ENCODE measurements around the gene MEGF6. TPM values are rescaled to one million over a fixed set of nuclear protein-coding genes. Genes with fewer than 3 reads are reported as not detected.

MEGF6 gene
- total RNA-seq, 1 donor from 2014 or later = 57.1 TPM

GRCh38 chr1:3579626-3580025, 31.7 kb downstream of the MEGF6 start:
- TF ChIP-seq, protein P1, sequence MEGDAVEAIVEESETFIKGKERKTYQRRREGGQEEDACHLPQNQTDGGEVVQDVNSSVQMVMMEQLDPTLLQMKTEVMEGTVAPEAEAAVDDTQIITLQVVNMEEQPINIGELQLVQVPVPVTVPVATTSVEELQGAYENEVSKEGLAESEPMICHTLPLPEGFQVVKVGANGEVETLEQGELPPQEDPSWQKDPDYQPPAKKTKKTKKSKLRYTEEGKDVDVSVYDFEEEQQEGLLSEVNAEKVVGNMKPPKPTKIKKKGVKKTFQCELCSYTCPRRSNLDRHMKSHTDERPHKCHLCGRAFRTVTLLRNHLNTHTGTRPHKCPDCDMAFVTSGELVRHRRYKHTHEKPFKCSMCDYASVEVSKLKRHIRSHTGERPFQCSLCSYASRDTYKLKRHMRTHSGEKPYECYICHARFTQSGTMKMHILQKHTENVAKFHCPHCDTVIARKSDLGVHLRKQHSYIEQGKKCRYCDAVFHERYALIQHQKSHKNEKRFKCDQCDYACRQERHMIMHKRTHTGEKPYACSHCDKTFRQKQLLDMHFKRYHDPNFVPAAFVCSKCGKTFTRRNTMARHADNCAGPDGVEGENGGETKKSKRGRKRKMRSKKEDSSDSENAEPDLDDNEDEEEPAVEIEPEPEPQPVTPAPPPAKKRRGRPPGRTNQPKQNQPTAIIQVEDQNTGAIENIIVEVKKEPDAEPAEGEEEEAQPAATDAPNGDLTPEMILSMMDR (IDR thresholded peaks at IDR 0.05) = no peak
- Histone ChIP-seq H3K9me3 (no peaks in the 10 kb centered on the region), H3K27me3 (ENCODE audit: low read depth) (no peaks in the 10 kb centered on the region), H3K36me3 (no peaks in the 10 kb centered on the region), H3K27ac (no peak overlapping the region), H3K4me3 (no peak overlapping the region), H3K4me1 (peaks cover 5% of the 10 kb centered on the region)
- ATAC-seq (no peak), DNase-seq (no peak)
- intact Hi-C loops (cut with DNase I) = no loop called here

GRCh38 chr1:3578906-3579305, 32.4 kb downstream of the MEGF6 start:
- DNase-seq = no peak
- intact Hi-C loops (cut with DNase I) = no loop called here
- H3K27ac ChIP-seq = no peak overlapping the region
- no peak overlapping the region for H3K4me3 ChIP-seq
- no peaks in the 10 kb centered on the region for H3K36me3 ChIP-seq
- no peaks in the 10 kb centered on the region for H3K9me3 ChIP-seq
- H3K27me3 ChIP-seq (ENCODE audit: low read depth) = no peaks in the 10 kb centered on the region
- no peak for ATAC-seq
- TF ChIP-seq, protein P1 (IDR thresholded peaks at IDR 0.05) = no peak
- peaks cover 6% of the 10 kb centered on the region for H3K4me1 ChIP-seq

DNA sequence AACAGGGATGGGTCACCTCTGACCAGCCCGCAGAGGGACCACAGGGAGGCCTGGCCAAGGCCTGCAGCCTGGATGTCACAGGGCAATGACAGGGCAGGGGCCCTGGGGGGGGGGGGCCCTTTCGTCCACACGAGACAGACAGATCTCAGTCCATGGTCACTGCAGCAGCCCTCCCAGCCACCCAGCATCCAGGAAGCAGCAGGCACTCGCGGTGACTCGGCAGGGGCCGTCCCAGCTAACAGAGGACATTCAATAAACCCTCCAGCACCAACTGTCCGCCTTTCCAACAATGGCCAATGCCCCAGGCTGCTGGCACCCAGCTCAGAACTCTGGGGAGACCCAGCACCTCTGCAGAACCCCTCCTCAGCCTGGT, 32.9 kb downstream of the MEGF6 start:
- intact Hi-C loops (cut with DNase I) = no loop called here
- Histone ChIP-seq H3K4me3 (no peak overlapping the region), H3K36me3 (no peaks in the 10 kb centered on the region), H3K27me3 (ENCODE audit: low read depth) (no peaks in the 10 kb centered on the region), H3K27ac (no peak overlapping the region), H3K4me1 (peaks cover 11% of the 10 kb centered on the region), H3K9me3 (no peaks in the 10 kb centered on the region)
- TF ChIP-seq, protein P1 (IDR thresholded peaks at IDR 0.05) = no peak
- no peak for ATAC-seq
- DNase-seq = no peak

DNA sequence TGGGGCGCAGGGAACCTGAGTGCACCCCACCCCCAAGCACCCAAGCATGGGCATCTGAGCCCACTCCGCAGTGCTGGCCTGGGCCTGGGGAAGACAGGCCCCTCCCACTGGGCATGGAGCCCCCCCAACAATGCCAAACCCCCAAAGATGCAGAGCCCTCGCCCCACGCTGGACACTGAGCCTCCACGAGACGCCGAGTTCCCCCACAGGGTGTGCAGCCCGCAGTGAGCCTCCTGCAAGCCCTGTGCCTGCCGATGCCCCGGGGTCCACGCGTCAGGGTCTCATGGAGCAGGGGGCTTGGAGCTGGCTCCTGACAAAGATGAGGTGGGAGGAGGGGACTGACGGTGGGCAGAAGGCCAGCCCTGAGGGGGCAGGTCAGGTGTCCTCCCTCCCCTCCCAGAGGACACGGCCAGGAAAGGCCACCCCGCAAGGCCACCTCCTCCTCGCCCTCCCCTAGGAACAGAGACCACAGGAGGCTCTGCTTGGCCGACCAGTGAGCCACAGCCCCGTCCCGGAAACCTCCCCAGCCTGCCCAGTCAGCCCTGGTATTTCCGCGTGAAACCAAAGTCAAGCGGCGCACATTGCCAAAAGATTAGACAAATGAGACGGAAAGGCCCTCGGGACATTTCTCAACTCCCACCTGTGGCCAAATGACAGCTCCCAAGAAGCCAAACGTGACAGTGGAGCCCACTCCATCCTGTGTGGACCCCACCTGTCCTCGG, 33.4 kb downstream of the MEGF6 start:
- H3K4me3 ChIP-seq = no peak overlapping the region
- peaks cover 15% of the 10 kb centered on the region for H3K4me1 ChIP-seq
- no peaks in the 10 kb centered on the region for H3K27me3 ChIP-seq (ENCODE audit: low read depth)
- no peak overlapping the region for H3K27ac ChIP-seq
- ATAC-seq (peak in 1 of 2 donors; percentile 1), DNase-seq (no peak)
- TF ChIP-seq, protein P1 (IDR thresholded peaks at IDR 0.05) = no peak
- intact Hi-C loops (cut with DNase I) = no loop called here
- H3K9me3 ChIP-seq = no peaks in the 10 kb centered on the region
- no peaks in the 10 kb centered on the region for H3K36me3 ChIP-seq

- H3K27me3 ChIP-seq (ENCODE audit: low read depth) = no peaks in the 10 kb centered on the region
- H3K36me3 ChIP-seq = no peaks in the 10 kb centered on the region
- DNase-seq = no peak
- ATAC-seq = peak; percentile 38 to 54
- H3K4me3 ChIP-seq = no peak overlapping the region
- no peak overlapping the region for H3K27ac ChIP-seq
- TF ChIP-seq, protein P1 (IDR thresholded peaks at IDR 0.05) = no peak
- peaks cover 15% of the 10 kb centered on the region for H3K4me1 ChIP-seq
- no peaks in the 10 kb centered on the region for H3K9me3 ChIP-seq
- intact Hi-C loops (cut with DNase I) = no loop called here
Observed at GRCh38 chr1:3577300-3577699, 34.0 kb downstream of the MEGF6 start.

Data from lower lobe of right lung (tissue), 2 donors.